Liver (tissue), 9 donors: Measurements from ENCODE around the gene FAM217A. TPM values are rescaled to one million over a fixed set of nuclear protein-coding genes. Genes with fewer than 3 reads are reported as not detected.

Experiments used
- DNase-seq: peaks from one replicate; pipeline ENCODE4 v3.0.0-alpha.2; 2017; ENCODE audit warnings: low spot score
- H3K27ac ChIP-seq, 2 donors: one replicate each; pipeline ENCODE4 v1.7.0; 2013; ENCODE audit warnings: inconsistent platforms in 2 of 2, low read length in 2 of 2, control low read depth in 1 of 2, low read depth in 1 of 2, mild to moderate bottlenecking in 1 of 2
- H3K27me3 ChIP-seq, 4 donors: one replicate each; pipeline versions ENCODE4 v1.6.1 to v1.7.0; 2013; ENCODE audit warnings: low read length in 3 of 4, inconsistent platforms in 1 of 4, mild to moderate bottlenecking in 1 of 4, moderate library complexity in 1 of 4; ENCODE audit not compliant: control insufficient read depth in 4 of 4, insufficient read depth in 4 of 4
- H3K36me3 ChIP-seq, 4 donors: one replicate each; pipeline versions ENCODE4 v1.6.1 to v1.7.0; 2013; ENCODE audit warnings: low read length in 3 of 4, mild to moderate bottlenecking in 3 of 4, low read depth in 1 of 4, moderate library complexity in 1 of 4; ENCODE audit not compliant: control insufficient read depth in 4 of 4, insufficient read depth in 3 of 4
- H3K4me1 ChIP-seq, 4 donors: one replicate each; pipeline versions ENCODE4 v1.6.1 to v1.7.0; 2013; ENCODE audit warnings: low read length in 3 of 4, mild to moderate bottlenecking in 3 of 4, moderate library complexity in 1 of 4; ENCODE audit not compliant: control insufficient read depth in 4 of 4, insufficient read depth in 4 of 4
- H3K4me3 ChIP-seq, 3 donors: one replicate each; pipeline versions ENCODE4 v1.6.1 to v1.7.0; 2013; ENCODE audit warnings: low read length in 3 of 3, control low read depth in 1 of 3, low read depth in 1 of 3, mild to moderate bottlenecking in 1 of 3
- H3K9ac ChIP-seq, 2 donors: one replicate each; pipeline ENCODE4 v1.7.0; 2013; ENCODE audit warnings: low read length in 2 of 2, mild to moderate bottlenecking in 2 of 2, moderate library complexity in 2 of 2, control low read depth in 1 of 2, low read depth in 1 of 2
- H3K9me3 ChIP-seq, 4 donors: one replicate each; pipeline versions ENCODE4 v1.6.1 to v1.7.0; 2013; ENCODE audit warnings: low read length in 3 of 4; ENCODE audit not compliant: control insufficient read depth in 4 of 4
- EGR1 ChIP-seq, 2 donors: IDR thresholded peaks; 2 replicates each; pipeline ENCODE4 v1.6.1; 2016 to 2018; ENCODE audit warnings: antibody characterized with exemption in 2 of 2, low read depth in 2 of 2
- FOXA2 ChIP-seq: IDR thresholded peaks from 2 replicates; pipeline ENCODE4 v1.6.1; 2016; ENCODE audit warnings: antibody characterized with exemption
- GABPA ChIP-seq, 2 donors: IDR thresholded peaks in 1 of 2; conservative IDR thresholded peaks in 1 of 2; 2 replicates each; pipeline ENCODE4 v1.6.1; 2016; ENCODE audit warnings: antibody characterized with exemption in 2 of 2, mild to moderate bottlenecking in 1 of 2, moderate library complexity in 1 of 2
- HNF4A ChIP-seq, 2 donors: conservative IDR thresholded peaks; 2 replicates each; pipeline ENCODE4 v1.6.1; 2016; ENCODE audit warnings: antibody characterized with exemption in 2 of 2, mild to moderate bottlenecking in 2 of 2
- HNF4G ChIP-seq: IDR thresholded peaks from 2 replicates; pipeline ENCODE4 v1.6.1; 2016; ENCODE audit warnings: antibody characterized with exemption
- RXRA ChIP-seq, 2 donors: IDR thresholded peaks; 2 replicates each; pipeline ENCODE4 v1.6.1; 2017 to 2018; ENCODE audit warnings: antibody characterized with exemption in 2 of 2, mild to moderate bottlenecking in 1 of 2
- SP1 ChIP-seq: IDR thresholded peaks from 2 replicates; pipeline ENCODE4 v1.6.1; 2018; ENCODE audit warnings: antibody characterized with exemption, mild to moderate bottlenecking
- TAF1 ChIP-seq: conservative IDR thresholded peaks from 2 replicates; pipeline ENCODE4 v1.6.1; 2016; ENCODE audit warnings: antibody characterized with exemption, mild to moderate bottlenecking
- YY1 ChIP-seq: IDR thresholded peaks from 2 replicates; pipeline ENCODE4 v1.6.1; 2016; ENCODE audit warnings: antibody characterized with exemption, mild to moderate bottlenecking
- WGBS: extraction: QIAGEN DNeasy Blood & Tissue Kit; methylation state at CpG from one replicate; pipeline ENCODE4 v1.1.7; 2013; 5-methylcytosine and 5-hydroxymethylcytosine counted together
- polyA plus RNA-seq, 2 donors: library from polyadenylated mRNA; stranded (reverse) in 1 of 2; unstranded in 1 of 2; fragments of 200-250 nt in 1 of 2; fragments of >200 nt in 1 of 2; fragmentation: Nextera tagmentation in 1 of 2; extraction: Ambion mirVana in 1 of 2; gene quantifications; one replicate each; pipeline versions ENCODE4 v1.2.1 to v1.2.3, GENCODE V29; 2013 to 2015
- total RNA-seq, 2 donors: library from RNA; depleted of rRNA; stranded (reverse); fragments of >200 nt; gene quantifications; one replicate each; pipeline ENCODE4 v1.2.3, GENCODE V29; 2014
- TF ChIP-seq, protein P1 (sequence below): IDR thresholded peaks from 2 replicates; pipeline ENCODE4 v1.6.1; 2016; ENCODE audit warnings: antibody characterized with exemption
- TF ChIP-seq, protein P2 (sequence below): fragments of 150-350 bp; IDR thresholded peaks from 2 replicates; pipeline ENCODE4 v1.5.1; 2017; ENCODE audit warnings: improper control_type of control experiment, low read depth, low read length; ENCODE audit not compliant: missing input control
- TF ChIP-seq, protein P3 (sequence below): IDR thresholded peaks from 2 replicates; pipeline ENCODE4 v1.6.1; 2016; ENCODE audit warnings: antibody characterized with exemption
- TF ChIP-seq, protein P4 (sequence below): IDR thresholded peaks from 2 replicates; pipeline ENCODE4 v1.6.1; 2016; ENCODE audit warnings: antibody characterized with exemption, mild to moderate bottlenecking
- TF ChIP-seq, protein P5 (sequence below): IDR thresholded peaks from 2 replicates; pipeline ENCODE4 v1.6.1; 2016; ENCODE audit warnings: antibody characterized with exemption
- donor health status: healthy.
- donor health status: healthy.
- donor health status: healthy.
- donor health status: healthy.
- donor health status: healthy.

The FAM217A gene
- total and polyA plus RNA-seq, 4 donors: not detected

DNA sequence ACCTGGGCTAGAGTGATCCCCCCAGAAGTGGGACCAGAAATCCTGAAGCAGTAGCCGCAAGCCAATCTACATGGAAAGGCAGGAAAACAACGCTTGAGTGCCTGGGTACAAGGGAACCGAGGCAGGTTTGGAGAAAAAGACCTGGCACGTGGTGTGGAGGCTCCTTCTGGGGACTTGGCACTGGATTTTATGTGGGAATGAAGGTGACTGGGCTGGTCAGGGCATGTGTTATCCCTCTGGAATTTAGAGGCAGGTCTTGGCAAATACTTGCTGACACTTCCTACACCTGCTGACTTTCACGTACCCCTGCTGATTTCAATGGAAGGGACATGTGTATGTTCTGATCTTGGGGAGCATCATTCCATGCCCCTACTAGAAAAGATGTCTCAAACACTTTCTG lies 25.0 kb upstream of the FAM217A start:
- Histone ChIP-seq H3K27me3 (no peaks in the 10 kb centered on the region), H3K27ac (no peak overlapping the region)

DNA sequence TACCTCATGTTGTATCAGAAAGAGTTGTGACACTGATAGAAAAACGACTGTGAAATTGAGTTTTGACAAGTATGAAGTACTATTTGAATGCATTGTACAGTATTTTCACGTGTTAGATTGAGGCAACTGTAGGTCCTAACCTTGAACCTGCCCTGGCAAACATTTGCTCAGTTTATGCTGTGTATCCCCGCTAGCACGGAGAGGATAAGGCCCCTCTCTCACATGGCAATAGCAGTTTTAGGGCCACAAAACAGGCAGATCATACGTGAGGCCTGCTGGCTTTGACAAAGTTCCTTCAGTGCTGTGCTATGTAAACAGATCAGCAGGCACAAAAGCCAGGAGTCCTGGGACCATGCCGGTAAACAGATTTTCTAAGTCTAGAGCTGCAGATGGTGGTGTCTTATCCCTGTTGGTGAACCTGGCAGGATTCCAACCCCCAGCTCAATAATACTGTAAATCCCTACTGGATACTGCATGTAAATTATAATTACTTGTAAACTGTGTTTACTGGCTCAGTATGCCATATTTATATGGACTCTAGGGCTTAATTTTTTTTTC lies 23.8 kb upstream of the FAM217A start:
- DNase-seq: no peak
- H3K36me3 ChIP-seq: no peaks in the 10 kb centered on the region
- no peaks in the 10 kb centered on the region for H3K27me3 ChIP-seq
- 29% methylated on average over 6 of the region's 6 CpGs for WGBS
- no peak overlapping the region for H3K4me3 ChIP-seq
- no peaks in the 10 kb centered on the region for H3K9me3 ChIP-seq
- peaks cover 0 to 6% (median 0%) of the 10 kb centered on the region in 4 donors for H3K4me1 ChIP-seq
- no peak overlapping the region for H3K9ac ChIP-seq
- no peak overlapping the region for H3K27ac ChIP-seq
- TF ChIP-seq FOXA2 (no peak), HNF4G (no peak), EGR1 (IDR thresholded peaks at IDR 0.05; ENCODE audit: low read depth in 2 of 2) (no peak), GABPA (IDR thresholded peaks at IDR 0.05 in 1 of 2, conservative IDR thresholded peaks at IDR 0.05 in 1 of 2) (no peak), YY1 (no peak), RXRA (IDR thresholded peaks at IDR 0.05) (no peak), TAF1 (no peak)
- TF ChIP-seq, protein P1, sequence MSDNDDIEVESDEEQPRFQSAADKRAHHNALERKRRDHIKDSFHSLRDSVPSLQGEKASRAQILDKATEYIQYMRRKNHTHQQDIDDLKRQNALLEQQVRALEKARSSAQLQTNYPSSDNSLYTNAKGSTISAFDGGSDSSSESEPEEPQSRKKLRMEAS: no peak
- TF ChIP-seq, protein P2, sequence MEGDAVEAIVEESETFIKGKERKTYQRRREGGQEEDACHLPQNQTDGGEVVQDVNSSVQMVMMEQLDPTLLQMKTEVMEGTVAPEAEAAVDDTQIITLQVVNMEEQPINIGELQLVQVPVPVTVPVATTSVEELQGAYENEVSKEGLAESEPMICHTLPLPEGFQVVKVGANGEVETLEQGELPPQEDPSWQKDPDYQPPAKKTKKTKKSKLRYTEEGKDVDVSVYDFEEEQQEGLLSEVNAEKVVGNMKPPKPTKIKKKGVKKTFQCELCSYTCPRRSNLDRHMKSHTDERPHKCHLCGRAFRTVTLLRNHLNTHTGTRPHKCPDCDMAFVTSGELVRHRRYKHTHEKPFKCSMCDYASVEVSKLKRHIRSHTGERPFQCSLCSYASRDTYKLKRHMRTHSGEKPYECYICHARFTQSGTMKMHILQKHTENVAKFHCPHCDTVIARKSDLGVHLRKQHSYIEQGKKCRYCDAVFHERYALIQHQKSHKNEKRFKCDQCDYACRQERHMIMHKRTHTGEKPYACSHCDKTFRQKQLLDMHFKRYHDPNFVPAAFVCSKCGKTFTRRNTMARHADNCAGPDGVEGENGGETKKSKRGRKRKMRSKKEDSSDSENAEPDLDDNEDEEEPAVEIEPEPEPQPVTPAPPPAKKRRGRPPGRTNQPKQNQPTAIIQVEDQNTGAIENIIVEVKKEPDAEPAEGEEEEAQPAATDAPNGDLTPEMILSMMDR: no peak

More for the DNA sequence above, 25.0 kb upstream of the FAM217A start:
- Histone ChIP-seq H3K9ac (no peak overlapping the region), H3K4me1 (peaks cover 0 to 6% (median 0%) of the 10 kb centered on the region in 4 donors), H3K36me3 (no peaks in the 10 kb centered on the region), H3K4me3 (no peak overlapping the region), H3K9me3 (no peaks in the 10 kb centered on the region)
- 93% methylated on average over 5 of the region's 5 CpGs for WGBS
- TF ChIP-seq, protein P3, sequence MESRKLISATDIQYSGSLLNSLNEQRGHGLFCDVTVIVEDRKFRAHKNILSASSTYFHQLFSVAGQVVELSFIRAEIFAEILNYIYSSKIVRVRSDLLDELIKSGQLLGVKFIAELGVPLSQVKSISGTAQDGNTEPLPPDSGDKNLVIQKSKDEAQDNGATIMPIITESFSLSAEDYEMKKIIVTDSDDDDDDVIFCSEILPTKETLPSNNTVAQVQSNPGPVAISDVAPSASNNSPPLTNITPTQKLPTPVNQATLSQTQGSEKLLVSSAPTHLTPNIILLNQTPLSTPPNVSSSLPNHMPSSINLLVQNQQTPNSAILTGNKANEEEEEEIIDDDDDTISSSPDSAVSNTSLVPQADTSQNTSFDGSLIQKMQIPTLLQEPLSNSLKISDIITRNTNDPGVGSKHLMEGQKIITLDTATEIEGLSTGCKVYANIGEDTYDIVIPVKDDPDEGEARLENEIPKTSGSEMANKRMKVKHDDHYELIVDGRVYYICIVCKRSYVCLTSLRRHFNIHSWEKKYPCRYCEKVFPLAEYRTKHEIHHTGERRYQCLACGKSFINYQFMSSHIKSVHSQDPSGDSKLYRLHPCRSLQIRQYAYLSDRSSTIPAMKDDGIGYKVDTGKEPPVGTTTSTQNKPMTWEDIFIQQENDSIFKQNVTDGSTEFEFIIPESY: no peak
- TF ChIP-seq, protein P2: no peak
- TF ChIP-seq, protein P4, sequence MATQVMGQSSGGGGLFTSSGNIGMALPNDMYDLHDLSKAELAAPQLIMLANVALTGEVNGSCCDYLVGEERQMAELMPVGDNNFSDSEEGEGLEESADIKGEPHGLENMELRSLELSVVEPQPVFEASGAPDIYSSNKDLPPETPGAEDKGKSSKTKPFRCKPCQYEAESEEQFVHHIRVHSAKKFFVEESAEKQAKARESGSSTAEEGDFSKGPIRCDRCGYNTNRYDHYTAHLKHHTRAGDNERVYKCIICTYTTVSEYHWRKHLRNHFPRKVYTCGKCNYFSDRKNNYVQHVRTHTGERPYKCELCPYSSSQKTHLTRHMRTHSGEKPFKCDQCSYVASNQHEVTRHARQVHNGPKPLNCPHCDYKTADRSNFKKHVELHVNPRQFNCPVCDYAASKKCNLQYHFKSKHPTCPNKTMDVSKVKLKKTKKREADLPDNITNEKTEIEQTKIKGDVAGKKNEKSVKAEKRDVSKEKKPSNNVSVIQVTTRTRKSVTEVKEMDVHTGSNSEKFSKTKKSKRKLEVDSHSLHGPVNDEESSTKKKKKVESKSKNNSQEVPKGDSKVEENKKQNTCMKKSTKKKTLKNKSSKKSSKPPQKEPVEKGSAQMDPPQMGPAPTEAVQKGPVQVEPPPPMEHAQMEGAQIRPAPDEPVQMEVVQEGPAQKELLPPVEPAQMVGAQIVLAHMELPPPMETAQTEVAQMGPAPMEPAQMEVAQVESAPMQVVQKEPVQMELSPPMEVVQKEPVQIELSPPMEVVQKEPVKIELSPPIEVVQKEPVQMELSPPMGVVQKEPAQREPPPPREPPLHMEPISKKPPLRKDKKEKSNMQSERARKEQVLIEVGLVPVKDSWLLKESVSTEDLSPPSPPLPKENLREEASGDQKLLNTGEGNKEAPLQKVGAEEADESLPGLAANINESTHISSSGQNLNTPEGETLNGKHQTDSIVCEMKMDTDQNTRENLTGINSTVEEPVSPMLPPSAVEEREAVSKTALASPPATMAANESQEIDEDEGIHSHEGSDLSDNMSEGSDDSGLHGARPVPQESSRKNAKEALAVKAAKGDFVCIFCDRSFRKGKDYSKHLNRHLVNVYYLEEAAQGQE: no peak
- TF ChIP-seq, protein P1: no peak
- TF ChIP-seq GABPA (IDR thresholded peaks at IDR 0.05 in 1 of 2, conservative IDR thresholded peaks at IDR 0.05 in 1 of 2): no peak
- TF ChIP-seq, protein P5, sequence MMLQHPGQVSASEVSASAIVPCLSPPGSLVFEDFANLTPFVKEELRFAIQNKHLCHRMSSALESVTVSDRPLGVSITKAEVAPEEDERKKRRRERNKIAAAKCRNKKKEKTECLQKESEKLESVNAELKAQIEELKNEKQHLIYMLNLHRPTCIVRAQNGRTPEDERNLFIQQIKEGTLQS: no peak
- no peak for TF ChIP-seq RXRA (IDR thresholded peaks at IDR 0.05)
- no peak for TF ChIP-seq EGR1 (IDR thresholded peaks at IDR 0.05; ENCODE audit: low read depth in 2 of 2)
- no peak for TF ChIP-seq SP1
- no peak for TF ChIP-seq HNF4A (conservative IDR thresholded peaks at IDR 0.05)
- TF ChIP-seq TAF1: no peak
- no peak for TF ChIP-seq YY1
- no peak for DNase-seq
